HG03520 (cell line): ENCODE data around the gene MNX1.

Source experiments
- ATAC-seq: cut with Tn5 transposase; IDR thresholded peaks from one replicate; pipeline ENCODE4 v1.9.1; 2021; ENCODE audit warnings: mild to moderate bottlenecking, moderate library complexity; ENCODE audit not compliant: unreplicated experiment

MNX1 gene

GRCh38 chr7:157004521-157005455, 5.7 kb downstream of the MNX1 start:
- ATAC-seq, result no peak

DNA sequence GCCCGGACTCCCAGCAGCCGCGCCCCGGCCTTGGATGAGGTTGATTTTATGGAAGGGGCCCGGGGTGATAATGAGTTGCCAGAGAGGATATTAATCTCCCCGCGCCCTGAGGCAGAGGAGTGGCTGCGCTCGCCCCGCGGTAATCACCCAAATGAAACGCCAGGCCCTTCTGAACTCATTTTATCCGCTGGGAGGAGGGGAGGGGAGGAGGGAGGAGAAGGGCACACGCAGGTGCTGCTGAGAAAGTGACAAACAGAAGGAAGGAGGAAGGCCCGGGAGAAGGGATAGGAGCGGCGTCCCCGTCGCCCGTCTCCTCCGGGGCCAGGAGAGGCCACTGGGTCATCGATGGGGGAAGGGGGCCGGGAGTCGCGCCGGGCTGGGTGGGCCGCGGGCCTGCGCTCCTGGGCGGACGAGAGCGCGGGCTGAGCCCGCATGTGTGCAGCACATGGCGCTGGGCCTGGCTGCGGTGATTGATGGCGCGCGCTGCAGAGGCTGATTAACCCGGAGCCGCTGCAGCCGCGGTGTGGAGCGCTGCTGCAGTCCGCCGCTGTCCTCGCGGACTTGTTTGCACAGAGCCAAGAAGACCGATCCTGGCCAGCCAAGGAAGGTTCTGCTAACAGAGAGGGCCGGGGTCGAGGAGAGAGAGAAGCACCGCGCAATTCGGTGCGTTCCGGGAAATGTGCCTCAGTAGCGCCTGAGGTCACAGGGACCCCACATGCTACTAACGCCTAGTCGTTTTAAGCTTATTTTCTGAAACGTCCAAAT, 6.5 kb downstream of the MNX1 start:
- ATAC-seq, result no peak

- ATAC-seq, result no peak
Measured at GRCh38 chr7:157003445-157003755, 7.1 kb downstream of the MNX1 start.

GRCh38 chr7:157002819-157003421, 7.5 kb downstream of the MNX1 start:
- no peak for ATAC-seq

DNA sequence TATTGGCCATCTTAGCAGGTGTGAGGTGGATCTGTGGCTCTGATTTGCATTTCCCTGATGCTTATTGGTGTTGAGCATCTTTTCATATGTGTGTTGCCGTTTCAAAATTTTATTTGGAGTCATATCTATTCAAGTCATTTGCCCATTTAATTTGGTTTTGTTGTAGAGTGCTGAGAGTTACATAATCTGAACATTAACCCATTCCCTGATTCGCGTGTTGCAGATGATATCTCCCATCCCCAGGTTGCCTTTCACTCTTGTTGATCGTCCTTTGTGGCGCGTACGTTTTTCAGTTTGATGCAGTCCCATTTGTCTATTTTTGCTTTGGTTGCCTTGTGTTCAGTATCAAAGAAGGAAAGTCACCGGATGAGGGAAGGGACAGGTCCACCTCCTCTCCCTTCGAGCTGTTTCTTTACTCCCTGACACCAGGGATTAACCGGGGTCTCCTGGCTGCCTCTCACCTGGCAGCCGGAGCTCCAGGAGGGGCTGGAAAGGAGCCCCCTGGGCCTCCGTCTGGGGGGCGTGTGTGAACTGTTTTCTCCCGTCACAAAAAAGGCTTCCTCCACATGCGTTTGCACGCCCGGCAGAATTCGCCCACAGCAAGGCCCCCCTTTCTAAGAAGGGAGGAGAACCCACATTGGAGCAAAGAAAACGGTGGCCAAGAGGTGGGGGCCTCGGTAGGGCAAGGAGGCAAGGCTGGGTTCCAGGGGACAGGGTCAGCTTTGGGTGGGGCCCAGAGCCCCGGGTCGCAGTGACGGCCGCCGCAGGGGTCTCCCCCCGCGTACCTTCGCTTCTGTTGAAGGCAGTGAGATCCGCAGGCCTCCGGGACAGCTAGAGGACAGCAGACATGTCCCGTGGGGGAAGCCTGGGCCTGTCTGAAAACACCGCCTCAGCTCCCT, 8.3 kb downstream of the MNX1 start:
- no peak for ATAC-seq

- ATAC-seq, result no peak
Measured at GRCh38 chr7:157000741-157001653, 9.5 kb downstream of the MNX1 start.

DNA sequence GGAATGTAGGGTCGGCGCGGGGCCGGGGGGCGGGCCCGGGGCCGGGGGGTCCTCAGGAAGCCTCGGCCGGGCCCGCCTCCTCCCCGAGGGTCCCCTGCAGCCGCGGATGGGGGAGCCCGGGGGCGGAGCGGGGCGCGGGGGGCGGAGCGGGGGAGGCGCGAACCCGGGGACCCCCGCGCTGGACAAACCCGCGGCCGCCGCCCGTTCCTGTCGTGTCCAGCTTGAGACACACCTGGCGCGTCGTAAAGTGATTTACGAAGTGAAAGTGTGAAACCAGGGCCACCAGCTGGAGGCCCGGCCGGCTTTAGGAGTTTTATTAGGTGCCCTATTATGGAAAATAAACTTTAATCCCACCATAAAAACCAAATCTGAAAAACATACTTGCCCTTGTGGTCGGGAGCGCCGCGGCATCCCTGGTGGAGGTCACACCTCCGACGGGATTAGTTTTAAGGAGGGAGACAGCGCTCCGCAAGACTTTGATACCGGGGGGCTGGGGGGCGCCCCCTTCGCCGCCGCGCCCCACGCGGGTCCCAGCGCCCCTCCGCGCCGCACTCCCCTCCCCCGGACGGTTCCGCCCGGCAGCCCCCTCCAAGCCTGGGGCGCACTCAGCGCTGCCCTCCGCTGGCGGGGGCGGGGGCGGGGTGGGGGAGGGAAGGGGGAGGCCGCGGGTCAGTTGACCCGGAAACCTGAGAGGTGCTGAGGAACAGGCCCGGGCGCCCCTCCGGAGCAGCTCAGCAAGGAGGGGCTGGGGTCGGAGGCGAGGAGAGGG, 10.3 kb downstream of the MNX1 start:
- ATAC-seq, result no peak

- ATAC-seq, result no peak
Measured at GRCh38 chr7:156998988-156999957, 11.2 kb downstream of the MNX1 start.

- ATAC-seq, result no peak
Measured at GRCh38 chr7:156994417-156994816, 16.0 kb downstream of the MNX1 start.

DNA sequence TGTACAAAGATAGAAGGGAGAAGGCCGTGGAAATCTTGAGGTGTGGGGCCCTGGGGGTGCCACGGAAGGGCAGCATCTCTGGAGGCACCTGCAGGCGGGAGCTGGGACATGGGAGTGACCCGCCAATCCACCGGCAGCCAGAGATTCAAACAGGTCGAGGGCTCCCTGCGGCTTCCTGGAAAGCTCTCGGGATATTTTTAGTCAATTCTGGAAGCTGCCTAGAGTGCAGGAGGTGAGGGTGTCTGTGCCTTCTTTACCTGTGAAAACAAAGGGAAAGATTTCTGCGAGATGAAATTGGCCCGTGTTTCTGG, 16.6 kb downstream of the MNX1 start:
- ATAC-seq, result no peak

GRCh38 chr7:156993021-156993924, 17.2 kb downstream of the MNX1 start:
- no peak for ATAC-seq

- no peak for ATAC-seq
Measured at GRCh38 chr7:156989766-156990535, 20.5 kb downstream of the MNX1 start.

- no peak for ATAC-seq
Measured at GRCh38 chr7:156988343-156989185, 21.9 kb downstream of the MNX1 start.

GRCh38 chr7:156986378-156986777, 24.1 kb downstream of the MNX1 start:
- ATAC-seq, result no peak
